NCI-H1930 (cell line): ENCODE results near the gene PARP11.
"Not testable (repeated sequence)": the region's sequence is repeated elsewhere in the genome, so short reads cannot be mapped to it uniquely, and the experiment has no call there.

ENCODE experiments used
- DNase-seq, 2 experiments: peaks; one replicate each; lab custom pipeline; 2025; lab: John Stamatoyannopoulos, UW

Gene PARP11

GRCh38 chr12:3882896-3883564, 9.8 kb upstream of the PARP11 start:
- peak in 1 of 2 experiments; percentile 23 for DNase-seq

GRCh38 chr12:3882406-3882805, 9.2 kb upstream of the PARP11 start:
- no peak for DNase-seq

- DNase-seq = no peak
Measured at GRCh38 chr12:3881281-3881950, 8.2 kb upstream of the PARP11 start.

- DNase-seq = no peak
Measured at GRCh38 chr12:3879846-3880245, 6.6 kb upstream of the PARP11 start.

- no peak for DNase-seq
Measured at GRCh38 chr12:3871356-3871755, 1.8 kb downstream of the PARP11 start.

- DNase-seq = no peak
Measured at GRCh38 chr12:3869865-3870264, 3.3 kb downstream of the PARP11 start.

GRCh38 chr12:3869433-3869832, 3.8 kb downstream of the PARP11 start:
- no peak for DNase-seq

GRCh38 chr12:3863756-3864155, 9.4 kb downstream of the PARP11 start:
- no peak for DNase-seq

GRCh38 chr12:3842517-3842916, 30.7 kb downstream of the PARP11 start:
- DNase-seq = no peak

- DNase-seq = no peak
Measured at GRCh38 chr12:3841783-3842182, 31.4 kb downstream of the PARP11 start.

GRCh38 chr12:3840833-3841232, 32.4 kb downstream of the PARP11 start:
- DNase-seq = not testable (repeated sequence)

- DNase-seq = not testable (repeated sequence)
Measured at GRCh38 chr12:3839745-3840144, 33.5 kb downstream of the PARP11 start.

- not testable (repeated sequence) for DNase-seq
Measured at GRCh38 chr12:3838701-3839548, 34.3 kb downstream of the PARP11 start.

GRCh38 chr12:3838076-3838475, 35.1 kb downstream of the PARP11 start:
- no peak for DNase-seq

GRCh38 chr12:3837049-3837448, 36.1 kb downstream of the PARP11 start:
- DNase-seq = no peak

GRCh38 chr12:3836641-3837040, 36.6 kb downstream of the PARP11 start:
- DNase-seq = no peak

- DNase-seq = no peak
Measured at GRCh38 chr12:3835914-3836313, 37.3 kb downstream of the PARP11 start.

- DNase-seq = no peak
Measured at GRCh38 chr12:3834774-3835173, 38.4 kb downstream of the PARP11 start.

- DNase-seq = no peak
Measured at GRCh38 chr12:3833670-3834310, 39.4 kb downstream of the PARP11 start.

GRCh38 chr12:3832738-3833137, 40.5 kb downstream of the PARP11 start:
- no peak for DNase-seq

GRCh38 chr12:3828888-3829287, 44.3 kb downstream of the PARP11 start:
- no peak for DNase-seq

GRCh38 chr12:3827301-3828000, 45.7 kb downstream of the PARP11 start:
- no peak for DNase-seq
